HG02970 (cell line): ENCODE results near the gene OSTM1.

Experiments
- ATAC-seq: cut with Tn5 transposase; IDR thresholded peaks from one replicate; pipeline ENCODE4 v1.9.1; 2021; ENCODE audit warnings: mild to moderate bottlenecking, moderate library complexity, moderate number of reproducible peaks; ENCODE audit not compliant: unreplicated experiment, low FRiP score

OSTM1 gene

DNA sequence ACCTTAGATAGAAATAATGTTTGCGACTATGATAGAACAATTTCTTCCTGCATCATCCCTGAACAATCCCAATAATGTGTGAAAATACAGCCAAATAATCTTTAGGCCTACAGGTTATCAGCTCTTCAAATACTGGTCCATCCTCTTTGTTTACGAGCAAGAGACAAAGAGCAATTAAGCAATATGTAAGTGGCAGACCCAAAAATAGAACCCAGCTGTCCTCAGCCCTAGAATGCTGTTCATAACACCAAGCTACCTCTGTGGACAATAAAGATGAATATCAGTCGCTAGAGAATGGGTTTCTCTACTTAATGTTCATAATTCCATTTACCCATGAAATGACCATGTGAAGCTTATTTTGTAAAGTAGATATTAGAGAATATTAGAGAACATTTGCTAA is 28.4 kb upstream of the OSTM1 start:
- no peak for ATAC-seq

DNA sequence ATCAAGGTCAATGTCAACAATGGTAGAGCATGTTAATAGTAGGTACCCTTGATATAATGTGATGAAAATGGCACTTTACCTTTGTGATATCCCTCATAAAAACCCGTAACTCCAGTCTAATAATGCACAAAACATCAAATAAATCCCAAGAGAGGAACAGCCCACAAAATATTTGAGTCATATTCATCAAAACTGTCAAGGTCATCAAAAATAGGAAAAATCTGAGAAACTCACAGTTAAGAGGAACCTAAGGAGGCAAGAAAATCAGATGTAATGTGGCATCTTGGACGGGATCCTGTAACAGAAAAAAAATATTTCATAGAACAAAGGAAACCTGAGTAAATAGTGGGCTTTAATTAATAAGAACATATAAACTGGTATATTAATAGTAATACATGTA is 25.5 kb upstream of the OSTM1 start:
- ATAC-seq: no peak

DNA sequence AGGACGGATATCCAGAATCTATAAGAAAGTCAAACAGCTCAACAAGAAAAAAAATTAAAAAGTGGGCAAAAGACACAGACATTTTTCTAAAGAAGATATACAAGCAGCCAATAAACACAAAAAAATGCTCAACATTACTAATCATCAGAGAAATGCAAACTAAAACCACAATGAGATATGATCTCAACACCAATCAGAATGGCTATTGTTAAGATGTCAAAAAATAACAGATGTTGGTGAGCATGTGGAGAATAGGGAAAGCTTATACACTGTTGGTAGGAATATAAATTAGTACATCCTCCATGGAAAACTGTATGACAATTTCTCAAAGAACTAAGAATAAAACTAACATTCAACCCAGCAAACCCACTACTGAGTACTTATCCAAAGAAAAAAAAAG is 23.3 kb upstream of the OSTM1 start:
- no peak for ATAC-seq

DNA sequence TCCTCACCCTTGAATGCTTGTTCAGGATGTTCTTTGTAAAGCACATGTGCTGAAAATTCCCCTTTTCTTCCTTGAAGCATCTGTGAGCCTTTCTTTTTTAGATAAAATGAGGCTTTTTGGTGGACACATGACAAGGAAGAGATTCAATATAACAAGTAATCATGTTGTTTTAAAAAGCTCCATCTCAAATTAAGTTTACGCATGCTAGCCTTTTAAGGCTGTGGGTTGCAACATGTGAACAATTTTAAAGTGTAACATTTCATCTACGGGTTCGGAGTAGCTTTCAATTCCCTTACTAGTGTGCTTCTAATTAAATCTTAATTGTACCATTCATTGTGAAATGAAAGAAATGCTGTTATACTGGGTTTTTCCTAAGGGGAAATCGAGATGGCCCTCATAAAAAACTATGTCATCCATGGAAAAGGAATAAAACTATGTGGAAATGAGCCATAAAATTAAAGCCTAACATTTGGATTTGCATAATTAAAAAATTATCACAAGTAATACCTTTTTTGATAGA is 19.3 kb upstream of the OSTM1 start:
- ATAC-seq: no peak

DNA sequence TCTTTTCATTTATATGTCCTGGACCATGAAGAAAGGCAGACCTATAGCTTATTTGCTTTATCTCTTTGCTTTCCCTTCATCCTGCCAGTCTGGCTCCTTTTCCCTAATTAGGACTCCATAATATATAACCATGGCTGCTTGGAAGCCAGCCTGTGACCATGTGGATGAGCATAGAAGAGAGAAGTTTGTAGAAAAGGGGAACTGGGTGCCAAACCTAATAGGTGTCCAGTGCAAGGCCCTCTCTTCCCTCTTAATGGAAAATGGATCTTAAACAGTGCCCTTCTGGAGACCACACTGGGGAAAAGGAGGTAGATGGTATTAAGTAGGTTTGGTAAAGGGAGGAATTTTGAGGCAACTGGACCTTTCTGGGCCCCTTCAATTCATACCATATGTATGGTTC is 16.7 kb upstream of the OSTM1 start:
- no peak for ATAC-seq

DNA sequence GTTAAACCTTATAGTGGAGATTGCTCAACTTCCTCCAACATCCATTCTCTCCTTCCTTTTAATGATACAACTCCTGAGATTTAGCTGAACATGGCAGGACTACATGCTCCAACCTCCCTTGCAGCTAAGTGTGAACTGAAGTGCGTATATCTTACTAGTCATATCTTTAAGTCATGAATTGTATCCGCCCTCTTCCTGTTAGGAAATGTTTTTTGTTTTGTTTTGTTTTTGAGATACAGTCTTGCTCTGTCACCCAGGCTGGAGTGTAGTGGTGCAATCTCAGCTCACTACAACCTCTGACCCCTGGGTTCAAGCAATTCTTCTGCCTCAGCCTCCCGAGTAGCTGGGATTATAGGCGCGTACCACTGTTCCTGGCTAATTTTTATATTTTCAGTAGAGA is 8.8 kb upstream of the OSTM1 start:
- no peak for ATAC-seq

DNA sequence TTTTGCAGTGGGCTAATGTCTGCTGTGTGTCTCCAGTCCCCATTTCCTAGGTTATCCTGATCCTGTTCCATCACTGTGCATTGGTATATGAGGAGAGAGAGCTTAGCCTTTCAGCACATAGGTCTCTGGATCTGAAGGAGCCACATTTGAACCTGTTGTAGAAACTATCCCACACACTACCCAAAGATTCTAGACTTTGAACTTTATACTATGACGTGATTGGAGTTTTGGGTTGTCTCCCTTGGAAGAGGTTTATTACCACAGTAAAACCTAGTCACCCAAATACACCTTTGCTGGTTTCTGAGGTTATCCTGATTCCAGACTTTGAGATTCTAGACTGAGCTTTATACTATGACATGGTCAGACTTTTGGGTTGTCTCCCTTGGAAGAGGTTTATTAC is 8.0 kb upstream of the OSTM1 start:
- ATAC-seq: no peak

DNA sequence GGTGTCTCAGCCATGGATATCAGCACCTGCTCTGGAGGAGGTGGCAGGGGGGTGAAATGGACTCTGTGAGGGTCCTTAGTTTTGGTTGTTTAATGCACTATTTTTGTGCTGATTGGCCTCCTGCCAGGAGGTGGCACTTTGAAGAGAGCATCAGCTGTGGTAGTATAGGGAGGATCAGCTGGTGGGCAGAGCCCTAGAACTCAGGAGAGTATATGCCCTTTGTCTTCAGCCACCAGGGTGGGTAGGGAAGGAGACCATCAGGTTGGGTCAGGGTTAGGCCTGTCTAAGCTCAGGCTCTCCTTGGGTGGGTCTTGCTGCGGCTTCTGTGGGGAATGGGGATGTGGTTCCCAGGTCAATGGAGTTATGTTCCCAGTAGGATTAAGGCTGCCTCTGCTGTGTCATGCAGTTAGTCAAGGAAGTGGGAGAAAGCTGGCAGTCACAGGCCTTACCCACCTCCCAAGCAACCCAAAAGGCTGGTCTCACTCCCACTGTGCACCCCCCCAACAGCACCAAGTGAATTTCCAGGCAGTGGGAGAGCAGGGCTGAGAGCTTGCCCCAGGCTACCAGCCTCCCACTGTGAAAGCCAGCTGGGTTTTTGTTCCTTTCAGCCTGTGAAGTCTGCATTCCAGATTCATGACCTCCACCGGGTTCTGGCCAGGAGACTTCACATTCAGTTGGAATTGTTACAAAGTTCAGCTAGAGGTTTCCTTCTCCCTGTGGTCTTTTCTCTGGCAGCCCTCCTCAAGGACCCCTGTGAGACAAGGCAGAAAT is 5.7 kb upstream of the OSTM1 start:
- no peak for ATAC-seq

DNA sequence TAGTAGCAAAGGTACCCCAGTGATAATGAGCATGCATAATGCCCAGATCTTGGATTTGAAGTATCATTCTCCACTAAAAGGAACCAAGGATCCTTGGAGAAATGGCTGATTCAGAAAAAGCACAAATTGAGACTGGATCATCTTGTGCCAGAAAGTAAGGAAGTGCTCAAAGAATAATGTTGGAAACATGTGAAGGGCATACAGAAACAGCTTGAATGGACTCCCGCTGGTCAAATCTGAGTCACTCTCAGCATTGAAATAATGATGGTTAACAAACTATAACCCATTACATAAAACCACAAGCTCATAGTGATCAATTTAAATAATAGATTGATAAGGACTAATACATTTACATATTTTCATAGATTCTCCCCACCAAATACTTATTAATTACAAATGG is 3.6 kb upstream of the OSTM1 start:
- no peak for ATAC-seq

DNA sequence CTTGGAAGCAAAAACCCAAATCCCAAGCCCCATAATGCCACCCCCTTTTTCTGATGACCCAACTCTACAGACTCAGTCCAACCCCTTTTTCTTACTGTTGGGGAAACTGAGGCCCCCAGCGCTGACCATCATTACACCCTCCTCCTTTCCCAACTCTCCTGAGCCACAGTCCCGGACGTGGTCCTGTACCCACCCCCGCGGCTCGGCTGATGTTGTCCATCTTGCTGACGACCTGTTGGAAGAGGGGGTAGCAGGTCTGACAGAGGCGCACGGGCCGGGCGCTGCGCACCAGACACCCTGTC is 533 bp downstream of the OSTM1 start:
- peak; percentile 25 for ATAC-seq

DNA sequence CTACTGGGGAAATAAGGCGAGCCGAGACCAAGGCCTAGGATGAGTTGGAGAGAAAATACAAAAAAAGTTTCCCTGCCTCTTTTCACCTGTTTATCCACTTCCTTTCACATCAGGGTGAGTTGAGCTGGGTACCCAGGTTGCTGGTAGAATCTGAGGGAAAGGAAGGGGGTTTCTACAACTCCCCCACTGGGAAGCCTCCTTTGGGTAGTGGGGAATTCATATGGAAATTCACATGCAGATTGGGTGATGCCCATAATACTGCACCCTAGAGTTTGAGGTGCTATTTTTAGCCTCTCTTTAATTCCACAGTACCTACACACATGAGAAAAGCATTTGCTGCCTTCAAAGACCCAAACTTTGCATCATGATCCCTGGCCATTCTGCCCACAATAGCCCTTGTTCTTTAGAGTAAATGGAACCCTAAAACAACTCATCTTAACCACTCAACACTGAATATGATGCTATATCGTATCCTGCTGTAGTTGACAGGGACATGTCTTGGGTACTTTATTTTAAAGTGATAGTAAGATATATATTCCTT is 2.7 kb downstream of the OSTM1 start:
- no peak for ATAC-seq

DNA sequence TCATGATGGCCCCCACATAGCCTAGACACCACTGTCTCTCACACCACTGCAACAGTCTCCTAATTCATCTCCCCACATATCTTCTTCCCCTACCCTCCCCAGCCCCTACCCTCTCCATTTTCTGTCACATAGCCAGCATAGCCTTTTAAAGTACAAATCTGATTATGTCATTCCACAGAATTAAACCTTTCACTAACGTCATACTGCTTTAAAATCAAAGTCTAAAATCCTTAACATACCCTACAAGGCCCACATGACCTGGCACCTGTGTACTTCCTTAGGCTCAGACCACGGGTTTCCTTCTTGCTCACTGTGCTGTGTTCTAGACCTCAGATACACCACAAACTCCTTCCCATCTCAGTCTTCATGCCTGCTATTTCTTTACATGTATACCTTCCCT is 5.9 kb downstream of the OSTM1 start:
- ATAC-seq: no peak

DNA sequence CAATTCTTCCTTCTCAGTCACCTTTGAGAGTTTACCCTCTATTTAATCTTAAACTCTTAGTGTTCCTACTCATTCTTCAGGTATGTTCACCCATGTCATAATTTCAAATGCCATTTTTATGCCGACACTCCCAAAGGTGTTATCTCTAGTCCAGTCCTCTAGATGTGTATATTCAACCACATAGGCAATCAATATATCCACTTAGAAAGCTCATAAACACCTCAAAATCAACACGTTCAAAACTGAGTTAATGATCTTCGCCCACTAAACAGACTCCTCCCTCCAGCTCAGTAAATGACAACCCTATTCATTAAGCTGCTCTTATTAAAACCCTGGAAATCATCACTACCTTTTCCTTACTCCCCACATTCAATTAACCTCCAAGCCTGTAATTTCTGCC is 6.4 kb downstream of the OSTM1 start:
- no peak for ATAC-seq

DNA sequence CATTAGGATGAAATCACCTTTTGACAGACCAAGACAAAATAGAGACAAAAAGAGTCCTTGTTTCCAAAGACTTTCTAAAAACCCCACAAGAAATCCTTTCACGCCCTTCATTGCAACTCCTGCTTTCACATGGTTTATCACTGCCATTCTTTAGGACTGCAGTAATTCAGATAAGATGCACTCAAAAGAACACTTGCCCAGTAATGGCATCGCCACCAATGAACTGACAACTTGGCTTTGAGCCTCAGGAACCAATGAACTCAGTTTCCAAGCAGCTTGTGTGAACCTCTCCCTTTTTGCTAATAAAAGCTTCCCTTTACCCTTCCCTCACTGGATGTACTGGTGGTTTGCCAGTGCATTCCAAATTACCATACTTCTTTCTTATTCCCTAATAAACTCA is 21.8 kb downstream of the OSTM1 start:
- ATAC-seq: no peak

DNA sequence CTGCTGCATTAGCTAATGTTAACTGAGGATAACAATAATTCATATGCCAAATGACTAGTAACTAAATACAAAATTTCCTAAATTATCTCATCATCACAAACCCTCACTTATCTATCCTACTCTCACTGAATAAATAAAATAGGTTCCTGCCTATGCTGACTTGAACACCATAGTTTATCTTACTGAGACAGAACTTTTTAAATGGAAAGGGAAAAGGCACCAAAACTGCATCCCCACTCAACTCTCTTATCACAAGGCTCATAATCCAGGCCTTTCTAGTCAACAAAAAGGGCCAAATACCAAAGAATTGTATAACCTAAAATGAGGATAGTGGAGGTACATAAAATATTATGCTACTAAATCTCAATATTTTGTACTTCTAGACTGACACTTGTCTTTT is 23.1 kb downstream of the OSTM1 start:
- no peak for ATAC-seq

DNA sequence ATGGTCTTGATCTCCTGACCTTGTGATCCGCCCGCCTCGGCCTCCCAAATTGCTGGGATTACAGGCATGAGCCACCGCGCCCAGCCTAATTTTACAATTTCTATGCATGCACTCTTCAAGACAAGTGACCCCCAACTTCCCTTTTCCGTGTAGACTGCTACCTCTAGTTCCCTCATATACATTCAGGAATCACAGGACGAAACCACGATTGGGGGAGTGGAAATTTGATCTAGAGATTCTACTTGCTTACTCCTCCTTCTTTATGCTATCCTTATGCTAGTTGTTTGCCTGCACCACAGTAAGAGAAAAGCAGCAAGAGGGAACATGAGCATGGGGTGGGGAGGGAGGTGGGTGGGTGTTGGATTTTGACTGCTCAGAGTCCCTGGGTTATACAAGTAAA is 34.9 kb downstream of the OSTM1 start:
- ATAC-seq: no peak

DNA sequence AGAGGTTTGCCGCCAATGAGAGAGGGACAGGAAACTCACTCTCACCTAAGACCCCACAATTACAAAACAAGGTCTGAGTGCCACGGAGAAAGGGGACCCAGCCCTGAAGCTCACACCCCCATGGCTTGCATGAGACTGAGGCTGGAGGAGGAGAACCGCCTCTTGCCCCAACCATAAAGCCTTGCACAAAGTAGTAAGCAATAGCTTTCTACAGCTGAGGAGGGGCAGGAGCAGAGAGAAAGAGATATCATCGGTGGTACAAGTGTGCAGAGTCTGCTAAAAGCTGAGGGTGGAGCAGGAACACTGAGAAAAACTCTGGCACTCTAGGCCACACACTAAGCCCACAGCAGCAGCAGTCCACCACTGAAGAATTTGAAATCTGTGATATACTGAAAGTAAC is 37.7 kb downstream of the OSTM1 start:
- no peak for ATAC-seq

DNA sequence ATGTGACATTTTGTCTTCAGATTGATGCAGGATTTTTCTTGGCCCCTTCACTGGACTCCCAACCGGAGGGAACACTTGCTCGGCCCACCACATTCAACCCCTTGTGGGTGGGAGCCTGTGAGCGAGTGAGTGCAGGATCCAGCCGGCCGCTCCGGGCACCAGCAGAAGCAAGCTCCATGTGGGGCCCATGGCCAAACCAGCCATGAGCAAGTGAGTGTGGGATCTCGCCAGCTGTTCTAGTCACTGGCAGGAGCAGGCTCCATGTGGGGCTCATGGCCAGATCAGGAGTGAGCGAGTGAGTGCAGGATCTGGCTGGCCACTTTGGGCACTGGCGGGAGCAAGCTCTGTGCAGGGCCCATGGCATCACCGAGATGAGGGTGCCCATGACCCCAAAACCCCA is 42.6 kb downstream of the OSTM1 start:
- no peak for ATAC-seq

DNA sequence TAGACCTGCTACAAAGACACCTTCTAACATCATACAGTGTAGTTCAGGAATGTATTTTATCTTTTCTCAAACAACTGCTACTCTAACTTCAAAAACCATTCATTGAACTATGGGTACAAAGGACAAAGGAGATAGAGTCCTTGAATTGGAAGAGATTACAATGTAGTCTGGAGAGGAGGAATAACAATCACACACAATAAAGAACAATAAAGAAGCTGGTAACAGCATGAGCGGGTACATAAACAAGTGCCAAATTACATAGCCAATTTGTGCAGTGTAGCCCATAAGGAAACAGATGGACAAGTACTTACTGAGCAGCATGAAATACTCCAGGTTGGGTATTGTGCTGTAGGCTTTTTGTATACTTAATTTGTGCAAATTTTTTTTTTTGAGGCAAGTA is 44.3 kb downstream of the OSTM1 start:
- ATAC-seq: no peak

DNA sequence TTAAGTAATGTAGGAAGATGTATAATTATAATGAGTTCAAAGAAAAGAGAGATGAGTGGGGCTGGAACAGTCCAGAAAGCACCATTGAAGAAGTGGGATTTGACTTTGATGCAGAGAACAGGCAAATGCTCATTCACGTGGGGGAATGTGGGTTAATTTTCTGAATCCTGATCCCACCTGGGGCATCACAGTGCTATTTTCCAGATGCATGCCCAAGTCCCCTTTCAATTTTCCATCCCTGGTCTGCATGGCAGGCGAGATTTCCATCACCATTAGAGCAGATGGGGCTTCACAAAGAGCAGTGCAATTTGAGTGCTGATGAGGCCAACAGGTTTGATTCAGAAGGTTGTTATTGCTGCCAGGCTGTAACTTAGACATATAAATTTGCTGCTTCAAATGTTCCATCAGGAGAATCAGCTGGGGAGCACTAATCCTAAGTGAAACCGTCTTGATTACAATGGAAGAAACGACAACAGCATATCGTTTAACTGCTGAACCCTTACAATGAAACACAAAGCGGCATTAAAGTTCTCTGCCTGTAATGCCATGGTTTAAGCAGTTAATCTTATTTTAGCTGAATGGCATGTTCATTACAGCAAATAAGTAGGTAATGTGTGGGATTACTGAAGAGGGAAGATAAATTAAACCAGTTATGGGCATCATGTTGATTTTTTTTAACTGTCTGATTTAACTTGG is 45.2 kb downstream of the OSTM1 start:
- ATAC-seq: no peak

DNA sequence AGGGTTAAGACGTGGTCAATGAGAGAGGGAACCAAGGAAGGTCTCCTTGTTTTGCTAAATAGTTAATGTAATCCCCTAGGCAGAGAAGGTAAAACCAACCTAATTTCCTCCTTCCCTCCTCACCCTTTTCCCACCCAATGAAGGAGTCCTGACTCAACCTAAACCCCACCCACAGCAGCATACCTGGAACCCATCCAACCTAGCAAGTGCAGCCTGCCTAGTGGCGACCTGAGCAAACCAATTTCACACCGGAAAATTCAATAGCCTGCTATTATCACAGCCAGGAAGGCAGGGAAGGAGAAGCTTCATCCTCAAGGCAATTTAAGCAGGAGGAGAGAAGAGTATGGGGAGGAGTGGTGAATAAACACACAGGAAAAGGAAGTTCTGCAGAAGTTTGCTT is 46.9 kb downstream of the OSTM1 start:
- no peak for ATAC-seq

DNA sequence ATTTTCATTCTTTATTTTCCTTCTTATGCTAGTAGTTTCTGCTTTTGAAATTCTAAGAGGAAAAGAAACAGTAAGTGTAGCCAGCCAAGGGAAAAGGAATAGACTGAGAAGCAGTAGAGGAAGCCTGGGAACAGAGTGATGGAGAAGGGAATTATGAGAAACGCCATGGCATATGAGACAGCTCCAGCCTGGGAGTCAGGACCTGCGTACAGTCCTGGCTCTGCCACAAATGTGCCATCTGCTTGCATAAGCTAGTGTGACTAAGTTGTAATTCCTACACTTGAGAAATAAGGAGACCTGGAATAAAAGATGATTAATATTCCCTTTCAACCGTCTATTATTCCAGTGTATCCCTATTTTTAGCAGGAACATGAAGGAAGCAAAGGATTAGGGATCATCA is 47.5 kb downstream of the OSTM1 start:
- no peak for ATAC-seq
